Epithelial cell of prostate (primary cell): ENCODE measurements around the gene CD6.
A peak's percentile ranks its signal among the peaks of the same experiment; 100 is the strongest.

Experiments used
- DNase-seq: peaks from one replicate; pipeline ENCODE4 v3.0.0-alpha.2; 2011; ENCODE audit warnings: low read depth, low spot score
- H3K27ac ChIP-seq: fragments of 450-650 bp; 2 replicates; pipeline ENCODE4 v1.5.1; 2017; ENCODE audit warnings: mild to moderate bottlenecking

Gene CD6, protein sequence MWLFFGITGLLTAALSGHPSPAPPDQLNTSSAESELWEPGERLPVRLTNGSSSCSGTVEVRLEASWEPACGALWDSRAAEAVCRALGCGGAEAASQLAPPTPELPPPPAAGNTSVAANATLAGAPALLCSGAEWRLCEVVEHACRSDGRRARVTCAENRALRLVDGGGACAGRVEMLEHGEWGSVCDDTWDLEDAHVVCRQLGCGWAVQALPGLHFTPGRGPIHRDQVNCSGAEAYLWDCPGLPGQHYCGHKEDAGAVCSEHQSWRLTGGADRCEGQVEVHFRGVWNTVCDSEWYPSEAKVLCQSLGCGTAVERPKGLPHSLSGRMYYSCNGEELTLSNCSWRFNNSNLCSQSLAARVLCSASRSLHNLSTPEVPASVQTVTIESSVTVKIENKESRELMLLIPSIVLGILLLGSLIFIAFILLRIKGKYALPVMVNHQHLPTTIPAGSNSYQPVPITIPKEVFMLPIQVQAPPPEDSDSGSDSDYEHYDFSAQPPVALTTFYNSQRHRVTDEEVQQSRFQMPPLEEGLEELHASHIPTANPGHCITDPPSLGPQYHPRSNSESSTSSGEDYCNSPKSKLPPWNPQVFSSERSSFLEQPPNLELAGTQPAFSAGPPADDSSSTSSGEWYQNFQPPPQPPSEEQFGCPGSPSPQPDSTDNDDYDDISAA

DNA sequence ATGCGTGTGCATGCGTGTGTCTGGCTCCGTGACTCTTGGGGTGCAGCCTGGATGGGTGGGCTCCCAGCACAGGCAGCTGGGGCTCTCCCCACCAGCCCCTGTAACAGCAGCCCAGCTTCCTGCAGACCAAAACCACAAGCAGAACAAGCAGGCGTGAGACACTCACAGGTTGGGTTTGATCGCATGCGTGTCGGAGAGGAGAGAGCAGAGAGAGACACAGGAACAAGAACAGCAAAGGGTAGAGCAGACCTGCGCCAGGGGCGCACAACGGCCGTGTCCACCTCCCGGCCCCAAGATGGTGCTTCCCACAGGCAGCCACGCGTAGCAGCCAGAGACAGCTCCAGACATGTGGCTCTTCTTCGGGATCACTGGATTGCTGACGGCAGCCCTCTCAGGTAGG is at the start of gene CD6:
Gene CD6, plus strand, starts transcription at position 161 of the 400 bp plus-strand sequence. Its CDS starts 186 bp downstream, at position 347.
- DNase-seq = no peak

DNA sequence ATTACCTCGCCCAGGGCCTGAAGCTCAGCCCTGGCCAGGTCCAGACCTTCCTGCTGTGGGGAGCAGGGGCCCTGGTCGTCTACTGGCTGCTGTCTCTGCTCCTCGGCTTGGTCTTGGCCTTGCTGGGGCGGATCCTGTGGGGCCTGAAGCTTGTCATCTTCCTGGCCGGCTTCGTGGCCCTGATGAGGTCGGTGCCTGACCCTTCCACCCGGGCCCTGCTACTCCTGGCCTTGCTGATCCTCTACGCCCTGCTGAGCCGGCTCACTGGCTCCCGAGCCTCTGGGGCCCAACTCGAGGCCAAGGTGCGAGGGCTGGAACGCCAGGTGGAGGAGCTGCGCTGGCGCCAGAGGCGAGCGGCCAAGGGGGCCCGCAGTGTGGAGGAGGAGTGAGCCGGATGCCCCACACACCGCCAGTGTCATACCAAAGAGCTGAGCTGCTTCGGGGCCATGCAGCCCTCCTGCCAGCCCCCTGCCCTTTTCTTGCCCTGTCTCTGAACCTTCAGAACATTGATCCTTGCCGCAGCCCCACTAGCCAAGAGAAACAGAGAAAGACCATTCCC is 49.6 kb upstream of the CD6 start:
- H3K27ac ChIP-seq = no peak overlapping the region
- no peak for DNase-seq

More for the DNA sequence above, at the start of gene CD6:
- no peak within 1 kb of the TSS for H3K27ac ChIP-seq

DNA sequence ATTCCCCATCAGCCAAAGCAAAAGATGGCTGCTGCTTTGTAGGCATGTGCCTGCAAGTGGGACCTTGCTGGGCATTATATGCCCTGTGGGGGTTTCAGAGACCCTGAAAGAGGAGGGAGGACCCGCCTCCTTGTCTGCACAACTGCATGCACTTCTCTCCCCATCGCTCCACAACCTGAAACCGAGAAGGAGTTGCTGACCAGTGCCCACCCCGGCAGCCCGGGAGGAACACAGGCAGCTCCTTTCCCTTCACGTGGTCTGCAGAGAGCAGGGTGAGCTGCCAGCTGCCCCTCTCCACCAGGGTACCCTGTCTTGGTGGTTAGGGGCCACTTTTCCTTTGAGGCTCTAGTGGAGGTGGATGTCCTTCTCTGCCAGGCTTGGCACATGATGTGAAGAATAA is 48.6 kb upstream of the CD6 start:
- H3K27ac ChIP-seq = no peak overlapping the region
- no peak for DNase-seq

DNA sequence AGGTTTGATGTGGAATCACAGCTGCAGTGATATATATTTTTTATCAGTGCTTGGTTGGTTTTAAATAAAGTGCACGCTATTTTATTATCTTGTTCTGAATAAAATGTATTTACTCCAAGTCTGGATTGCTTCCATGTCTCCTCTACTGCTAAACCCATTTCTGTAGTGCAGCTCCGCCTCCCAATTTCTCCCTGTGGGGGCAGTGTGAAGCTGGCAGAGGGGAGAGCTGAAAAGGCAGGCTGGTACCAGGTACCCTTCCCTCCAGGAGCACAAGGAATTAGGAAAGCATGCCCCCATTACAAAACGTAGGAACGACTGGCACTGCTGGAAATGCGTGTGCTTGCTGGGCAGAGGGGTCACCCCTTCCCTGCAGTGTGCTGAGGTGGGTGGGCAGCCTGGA is 48.2 kb upstream of the CD6 start:
- H3K27ac ChIP-seq = no peak overlapping the region
- DNase-seq = no peak

DNA sequence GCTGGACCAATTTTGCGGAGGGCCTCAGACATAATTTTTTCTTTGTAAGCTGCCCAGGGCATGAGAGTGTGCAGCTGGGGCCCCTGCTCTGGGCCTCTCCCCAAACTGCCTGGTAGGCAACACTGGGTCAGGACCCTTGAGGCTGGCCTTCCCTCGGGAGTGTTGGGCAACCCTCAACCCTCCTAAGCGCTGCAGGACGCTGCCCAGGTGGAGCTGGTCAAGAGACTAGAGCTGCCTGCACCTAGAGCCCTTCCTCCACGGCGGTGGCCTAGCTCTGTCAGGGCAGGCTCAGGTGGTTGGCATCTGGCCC is 47.7 kb upstream of the CD6 start:
- peak overlapping the region; percentile 29 for H3K27ac ChIP-seq
- no peak for DNase-seq

DNA sequence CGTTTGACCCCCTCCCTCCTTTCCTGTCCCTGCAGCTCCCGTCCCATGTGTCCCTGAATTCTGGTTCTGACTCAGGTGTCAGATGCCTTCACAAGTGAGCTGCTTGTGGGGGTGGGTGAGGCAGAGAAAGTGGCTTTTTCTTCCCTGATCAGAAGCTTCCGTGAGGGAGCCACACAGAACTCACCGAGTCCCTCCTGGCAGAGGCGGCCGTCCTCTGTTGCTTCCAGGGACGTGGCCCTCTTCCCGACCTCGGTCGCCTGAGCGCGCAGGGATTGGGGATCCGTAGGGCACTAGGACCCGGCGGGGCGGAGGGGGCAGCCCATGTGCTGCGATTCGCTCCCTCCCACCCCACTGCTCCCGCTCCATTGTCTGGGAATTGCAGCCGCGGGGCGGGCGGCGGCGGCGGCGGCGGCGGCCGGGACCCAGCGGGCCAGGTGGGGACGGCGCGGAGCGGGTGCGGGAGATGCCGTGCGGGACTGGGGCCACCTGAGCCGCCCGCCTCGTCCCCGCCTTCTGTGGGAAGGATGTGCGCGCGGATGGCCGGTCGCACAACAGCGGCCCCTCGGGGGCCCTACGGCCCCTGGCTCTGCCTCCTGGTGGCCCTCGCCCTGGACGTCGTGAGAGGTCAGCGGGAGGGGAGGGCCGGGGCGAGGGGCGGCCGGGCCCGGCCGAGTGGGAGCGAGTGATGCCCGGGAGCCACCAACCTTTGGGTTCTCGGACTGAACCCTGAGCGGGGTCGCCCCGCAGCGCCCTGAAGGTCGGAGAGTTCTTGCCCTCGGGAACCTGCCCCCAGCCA is 47.2 kb upstream of the CD6 start, which contains the start of gene TMEM132A:
Gene TMEM132A, plus strand, starts transcription at position 351 of the 796 bp plus-strand sequence. Its CDS starts 174 bp downstream, at position 525.
- H3K27ac ChIP-seq = peak within 1 kb of the TSS; percentile 29

DNA sequence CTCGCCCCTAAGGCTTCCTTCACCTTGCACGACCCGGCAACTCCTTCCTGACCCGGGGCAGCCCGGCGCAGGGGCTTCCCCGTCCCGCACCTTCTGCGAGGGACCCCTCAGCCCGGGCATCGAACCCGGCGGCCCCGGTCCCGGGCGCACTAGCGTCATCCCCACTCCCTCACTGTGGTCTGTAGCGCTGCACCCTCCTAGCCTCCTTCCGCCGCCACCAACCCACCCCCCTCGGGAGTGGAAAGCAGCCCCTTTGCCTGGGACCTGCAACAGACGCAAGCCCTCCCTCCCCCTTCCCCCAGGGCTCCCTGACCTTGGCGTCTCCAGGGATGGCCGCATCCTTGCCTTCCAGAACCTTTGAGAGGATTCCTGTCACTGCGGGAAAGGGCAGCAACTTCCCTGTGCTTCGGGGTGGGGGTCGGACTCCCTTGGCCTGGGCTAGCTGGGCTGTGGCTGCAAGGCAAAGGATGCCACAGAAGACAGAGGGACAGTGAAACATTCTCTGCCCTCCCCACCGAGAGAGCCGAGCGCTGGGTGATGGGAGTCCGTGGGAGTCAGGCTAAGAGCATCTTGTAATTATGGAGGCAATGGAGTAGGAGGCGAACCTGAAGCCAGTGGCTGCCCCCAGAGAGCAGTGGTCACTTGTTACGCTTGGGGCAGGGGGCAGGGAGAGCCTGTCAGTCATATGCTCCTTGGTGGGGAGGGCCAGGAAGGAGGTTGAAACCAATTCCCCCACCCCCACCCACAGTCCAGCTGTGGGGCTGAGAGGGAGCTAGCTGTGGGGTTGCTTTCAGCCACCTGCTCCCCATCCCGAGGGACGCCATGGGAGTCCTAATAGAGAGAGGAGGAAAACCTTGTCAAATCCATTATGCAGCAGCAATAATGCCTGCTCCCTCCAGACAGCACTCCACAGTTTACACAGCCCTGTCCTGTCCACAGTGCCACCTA is 46.3 kb upstream of the CD6 start:
- DNase-seq = no peak
- peak overlapping the region; percentile 29 for H3K27ac ChIP-seq

More for the DNA sequence above, 47.2 kb upstream of the CD6 start, which contains the start of gene TMEM132A:
- DNase-seq = no peak

DNA sequence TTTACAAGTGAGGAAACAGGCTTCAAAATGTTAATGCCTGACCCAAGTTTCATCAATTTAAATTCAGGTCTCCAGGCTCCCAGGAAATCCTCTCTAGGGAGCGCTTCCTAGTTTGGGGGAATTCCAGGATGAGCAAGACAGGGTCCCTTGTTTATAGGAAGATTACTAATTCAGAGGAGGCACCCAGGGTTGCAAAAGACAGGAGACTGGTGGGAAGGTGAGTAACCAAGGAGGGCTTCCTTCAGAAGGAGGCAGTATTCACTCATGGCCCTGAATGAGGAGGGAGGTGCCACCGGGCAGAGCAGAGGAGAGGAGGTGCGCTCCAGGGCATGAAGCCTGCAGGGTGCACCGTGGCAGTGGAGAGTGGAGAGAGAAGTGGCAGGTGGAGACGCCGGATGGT is 45.6 kb upstream of the CD6 start:
- DNase-seq = no peak
- H3K27ac ChIP-seq = peak overlapping the region; percentile 29

DNA sequence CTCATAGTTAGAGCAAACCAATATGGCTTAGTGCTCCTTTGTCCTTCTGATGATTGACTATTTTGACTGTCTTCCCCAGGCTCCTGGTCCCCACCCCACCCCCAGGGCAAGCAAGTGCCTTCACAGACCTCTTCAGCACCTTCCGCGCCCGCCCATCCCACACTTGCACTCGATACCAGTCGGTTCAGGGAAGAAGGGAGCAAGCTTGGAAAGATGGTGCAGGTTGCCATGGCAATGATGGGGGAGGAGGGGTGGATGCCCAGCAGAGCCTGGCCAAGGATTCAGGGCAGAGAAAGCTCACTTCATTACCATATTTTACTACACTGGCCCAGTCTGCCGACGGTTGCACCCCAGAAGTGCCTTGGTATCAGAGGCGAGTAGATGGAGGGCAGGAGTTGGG is 45.0 kb upstream of the CD6 start:
- no peak for DNase-seq
- H3K27ac ChIP-seq = no peak overlapping the region

DNA sequence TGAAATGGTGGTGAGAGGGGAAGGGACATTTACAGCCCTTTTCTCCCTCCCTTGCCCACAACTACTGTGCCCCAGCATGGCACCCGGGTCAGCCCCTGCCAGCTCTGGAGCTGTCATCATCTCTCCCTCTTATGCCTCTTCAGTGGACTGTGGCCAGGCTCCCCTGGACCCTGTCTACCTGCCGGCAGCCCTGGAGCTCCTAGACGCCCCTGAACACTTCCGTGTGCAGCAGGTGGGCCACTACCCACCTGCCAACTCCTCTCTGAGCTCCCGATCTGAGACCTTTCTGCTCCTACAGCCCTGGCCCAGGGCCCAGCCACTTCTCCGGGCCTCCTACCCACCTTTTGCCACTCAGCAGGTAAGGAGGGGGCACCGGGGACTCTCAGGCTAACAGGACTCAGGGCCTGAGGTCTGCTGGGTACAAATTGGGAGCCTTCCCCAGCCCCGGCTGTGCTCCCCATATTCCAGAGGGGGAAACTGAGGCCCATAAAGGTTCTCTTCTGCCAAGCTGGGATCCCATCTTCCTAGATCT is 44.4 kb upstream of the CD6 start:
- H3K27ac ChIP-seq = no peak overlapping the region
- DNase-seq = no peak

DNA sequence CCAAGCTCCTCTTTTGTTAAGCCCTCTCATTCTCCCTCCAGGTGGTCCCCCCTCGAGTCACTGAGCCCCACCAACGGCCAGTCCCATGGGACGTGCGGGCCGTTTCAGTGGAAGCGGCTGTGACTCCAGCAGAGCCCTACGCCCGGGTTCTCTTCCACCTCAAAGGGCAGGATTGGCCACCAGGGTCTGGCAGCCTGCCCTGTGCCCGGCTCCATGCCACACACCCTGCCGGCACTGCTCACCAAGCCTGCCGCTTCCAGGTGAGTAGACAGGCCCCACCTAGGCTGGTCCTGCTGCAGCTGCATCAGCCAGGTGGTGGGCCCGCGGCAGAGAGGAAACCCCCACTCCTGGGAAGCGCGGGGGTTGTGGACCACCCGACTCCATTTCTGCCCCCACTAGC is 43.9 kb upstream of the CD6 start:
- DNase-seq = no peak
- no peak overlapping the region for H3K27ac ChIP-seq

DNA sequence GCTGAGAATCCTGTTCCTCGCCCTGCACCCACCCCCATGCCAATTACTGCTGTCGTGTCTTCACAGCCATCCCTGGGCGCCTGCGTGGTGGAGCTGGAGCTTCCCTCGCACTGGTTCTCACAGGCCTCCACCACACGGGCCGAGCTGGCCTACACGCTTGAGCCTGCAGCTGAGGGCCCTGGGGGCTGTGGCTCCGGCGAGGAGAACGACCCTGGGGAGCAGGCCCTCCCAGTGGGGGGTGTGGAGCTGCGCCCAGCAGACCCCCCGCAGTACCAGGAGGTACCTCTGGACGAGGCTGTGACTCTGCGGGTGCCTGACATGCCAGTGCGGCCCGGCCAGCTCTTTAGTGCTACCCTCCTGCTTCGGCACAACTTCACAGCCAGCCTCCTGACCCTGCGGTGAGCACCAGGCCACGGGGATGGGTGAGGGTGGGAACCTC is 42.9 kb upstream of the CD6 start:
- no peak overlapping the region for H3K27ac ChIP-seq
- no peak for DNase-seq

DNA sequence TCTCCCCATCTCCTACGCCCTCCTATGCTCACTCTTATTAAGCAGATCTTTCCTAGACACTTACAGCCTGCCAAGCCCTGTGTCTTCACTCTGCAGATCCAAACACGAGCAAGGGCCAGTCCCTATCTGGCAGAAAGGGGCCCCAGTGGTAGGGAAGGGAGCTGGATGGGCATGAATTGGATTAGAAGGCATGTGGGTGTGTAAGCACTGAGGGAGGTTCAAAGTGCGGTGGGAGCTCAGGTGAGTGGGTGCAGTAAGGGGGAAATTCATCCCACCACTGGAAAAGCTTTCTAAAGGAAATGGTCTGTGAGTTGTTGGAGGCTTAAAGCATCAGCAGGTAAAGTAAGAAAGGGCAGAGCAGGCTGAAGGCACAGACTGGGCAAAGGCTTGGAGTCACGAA is 41.7 kb upstream of the CD6 start:
- DNase-seq = no peak
- H3K27ac ChIP-seq = no peak overlapping the region

DNA sequence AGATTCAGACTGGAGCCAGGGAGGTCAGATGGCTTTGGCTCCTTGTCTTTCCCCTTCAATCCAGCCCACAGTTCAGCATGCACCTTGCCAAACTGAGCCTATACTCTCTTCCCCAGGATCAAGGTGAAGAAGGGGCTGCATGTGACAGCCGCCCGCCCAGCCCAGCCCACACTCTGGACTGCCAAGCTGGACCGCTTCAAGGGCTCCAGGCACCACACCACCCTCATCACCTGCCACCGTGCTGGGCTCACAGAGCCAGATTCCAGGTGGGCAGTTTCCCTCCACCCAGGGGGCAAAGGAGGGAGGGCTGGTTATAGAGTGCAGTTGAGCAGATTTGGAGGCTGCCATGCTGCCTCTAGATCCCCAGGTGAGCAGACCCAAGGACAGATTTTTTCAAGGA is 41.1 kb upstream of the CD6 start:
- no peak for DNase-seq
- no peak overlapping the region for H3K27ac ChIP-seq

DNA sequence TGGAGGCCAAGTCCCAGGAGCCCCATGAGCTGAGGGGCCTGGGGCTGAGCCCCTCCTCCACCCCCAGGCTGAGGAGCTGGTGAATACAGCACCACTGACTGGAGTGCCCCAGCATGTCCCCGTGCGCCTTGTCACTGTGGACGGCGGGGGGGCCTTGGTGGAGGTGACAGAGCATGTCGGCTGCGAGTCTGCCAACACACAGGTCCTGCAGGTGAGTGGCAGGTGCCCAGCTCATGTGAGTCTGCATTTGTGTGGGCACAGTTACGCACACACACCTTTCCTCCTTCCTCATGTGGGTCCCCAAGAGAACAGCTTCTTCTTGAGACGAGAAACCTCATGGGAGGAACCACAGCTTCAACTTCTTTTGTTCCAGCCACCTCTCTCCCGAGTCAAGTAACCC is 39.6 kb upstream of the CD6 start:
- no peak overlapping the region for H3K27ac ChIP-seq
- DNase-seq = no peak

DNA sequence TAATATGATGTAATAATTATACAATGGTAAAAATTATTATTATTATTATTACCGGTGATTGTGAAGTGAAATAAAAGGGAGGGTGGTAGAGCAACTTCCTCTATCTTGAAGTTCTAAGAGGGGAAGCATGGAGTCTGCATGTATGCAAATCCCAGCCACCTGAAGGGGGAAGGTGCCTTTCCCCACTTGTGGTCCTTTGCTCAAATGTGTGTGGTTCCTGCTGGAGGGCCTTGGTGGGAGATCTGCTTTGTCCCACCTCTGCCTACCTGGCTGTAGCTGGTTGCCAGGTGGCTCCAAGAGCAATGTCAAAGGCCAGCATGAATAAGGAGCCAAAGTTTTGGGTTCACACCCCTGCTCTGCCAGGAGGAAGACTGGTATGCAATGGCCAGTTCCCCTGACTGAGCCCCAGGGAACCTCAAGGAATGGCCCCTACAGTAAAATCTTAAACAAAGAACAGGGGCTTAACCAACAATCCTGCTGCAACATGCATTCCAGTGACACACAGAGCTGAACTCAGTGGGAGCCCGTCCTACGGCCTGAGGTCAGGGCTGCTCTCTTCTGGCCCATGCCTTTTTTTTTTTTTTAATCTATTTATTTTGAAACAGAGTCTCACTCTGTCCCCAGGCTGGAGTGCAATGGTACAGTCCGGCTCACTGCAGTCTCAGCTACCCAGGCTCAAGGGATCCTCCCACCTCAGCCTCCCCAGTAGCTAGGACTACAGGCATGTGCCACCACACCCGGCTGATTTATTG is 38.7 kb upstream of the CD6 start:
- no peak for DNase-seq
- H3K27ac ChIP-seq = no peak overlapping the region

DNA sequence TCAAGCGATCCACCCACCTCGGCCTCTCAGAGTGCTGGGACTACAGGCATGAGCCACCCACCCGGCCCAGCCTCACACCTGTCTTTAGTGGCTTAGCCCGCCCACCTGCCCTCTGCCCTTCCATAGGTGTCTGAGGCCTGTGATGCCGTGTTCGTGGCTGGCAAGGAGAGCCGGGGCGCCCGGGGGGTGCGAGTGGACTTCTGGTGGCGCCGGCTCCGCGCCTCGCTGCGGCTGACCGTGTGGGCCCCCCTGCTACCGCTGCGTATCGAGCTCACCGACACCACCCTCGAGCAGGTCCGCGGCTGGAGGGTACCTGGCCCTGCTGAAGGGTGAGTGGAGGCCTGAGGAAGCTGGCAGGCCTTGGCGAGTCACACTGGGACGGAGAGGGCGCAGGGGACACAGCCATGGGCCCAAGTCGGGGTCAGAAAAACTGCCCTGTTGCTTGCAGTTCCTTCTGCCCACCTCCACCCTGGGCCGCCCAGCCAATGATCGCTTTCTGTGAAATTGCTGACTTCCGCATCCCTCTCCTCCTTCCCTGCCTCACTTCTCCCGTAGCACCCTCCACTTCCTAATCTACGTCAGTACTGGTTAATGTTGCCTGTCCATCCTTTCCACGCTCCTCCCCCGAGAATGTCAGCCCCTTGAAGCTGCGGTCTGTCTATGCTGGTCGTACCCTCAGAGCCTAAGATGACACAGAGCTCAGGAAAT is 37.9 kb upstream of the CD6 start:
- no peak overlapping the region for H3K27ac ChIP-seq
- no peak for DNase-seq
